ENCODE results near the gene MRPS7. TPM values are rescaled to one million over a fixed set of nuclear protein-coding genes. Genes with fewer than 3 reads are reported as not detected.
"Not testable (repeated sequence)": the region's sequence is repeated elsewhere in the genome, so short reads cannot be mapped to it uniquely, and the experiment has no call there.

MRPS7 gene
- total and polyA plus RNA-seq, 9 of the 15 experiments (the other 6 are each of a cell fraction or from before 2014, with no cell fraction given) = 107 to 244 (median 132) TPM

DNA sequence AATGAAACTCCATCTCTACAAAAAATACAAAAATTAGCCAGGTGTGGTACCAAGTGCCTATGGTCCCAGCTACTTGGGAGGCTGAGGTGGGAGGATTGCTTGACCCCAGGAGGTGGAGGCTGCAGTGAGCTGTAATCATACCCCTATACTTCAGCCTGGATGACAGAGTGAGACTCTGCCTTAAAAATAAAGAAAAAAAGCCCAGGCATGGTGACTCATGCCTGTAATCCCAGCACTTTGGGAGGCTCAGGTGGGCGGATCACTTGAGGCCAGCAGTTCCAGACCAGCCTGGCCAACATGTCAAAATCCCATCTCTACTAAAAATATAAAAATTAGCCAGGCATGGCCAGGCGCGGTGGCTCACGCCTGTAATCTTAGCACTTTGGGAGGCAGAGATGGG, 18.5 kb downstream of the MRPS7 start:
- CTCF ChIA-PET (ENCODE audit: low intra/inter-chr PET ratio); H3K27ac ChIP-seq (ENCODE audit: extremely low read depth, low read depth, low read length); in situ Hi-C loops (cut with MboI); H3K4me3 ChIP-seq; DNase-seq (ENCODE audit: extremely low read depth in 1 of 4, low spot score in 3 of 4); H3K9me3 ChIP-seq (replicated peaks; ENCODE audit: control insufficient read depth, insufficient read depth, low read depth, low read length); H3K9me1 ChIP-seq (ENCODE audit: control insufficient read depth, insufficient read depth, low read length); H3K27me3 ChIP-seq (ENCODE audit: control insufficient read depth in 2 of 2, insufficient read depth in 2 of 2, low read length in 2 of 2); H3K79me2 ChIP-seq (ENCODE audit: control insufficient read depth, insufficient read depth, low read length); H3K4me1 ChIP-seq (replicated peaks in 1 of 2; ENCODE audit: control insufficient read depth in 2 of 2, insufficient read depth in 2 of 2, low read length in 2 of 2); H4K20me1 ChIP-seq (replicated peaks; ENCODE audit: control insufficient read depth, insufficient read depth, low read length); ATAC-seq; H3K4me2 ChIP-seq (ENCODE audit: insufficient read depth, low read length); H2AFZ ChIP-seq (ENCODE audit: low read depth, low read length); FAIRE-seq; BruUV-seq (replicated peaks); H3K9ac ChIP-seq (ENCODE audit: insufficient read depth in 1 of 2, low read depth in 2 of 2, low read length in 2 of 2): not testable (repeated sequence)
- POLR2A ChIA-PET = interaction anchor here (1.2 to 1.8 kb wide), 2 partner anchors 9 kb away, joined by 8 to 9 read pairs; partner anchors contain the start of genes MIF4GD and SLC25A19
- intact Hi-C loops (cut with micrococcal nuclease) = loop anchor here (10.0 kb wide), 1 partner anchor 245 kb away; the partner anchor contains the start of gene LLGL2
- TF ChIP-seq, protein P1, sequence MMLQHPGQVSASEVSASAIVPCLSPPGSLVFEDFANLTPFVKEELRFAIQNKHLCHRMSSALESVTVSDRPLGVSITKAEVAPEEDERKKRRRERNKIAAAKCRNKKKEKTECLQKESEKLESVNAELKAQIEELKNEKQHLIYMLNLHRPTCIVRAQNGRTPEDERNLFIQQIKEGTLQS (IDR thresholded peaks at IDR 0.05) = peak; percentile 42
- TF ChIP-seq, protein P1 (CRISPR knock-in tag; conservative IDR thresholded peaks at IDR 0.05) = not testable (repeated sequence)
- peak; percentile 57 for TF ChIP-seq EGR1 (conservative IDR thresholded peaks at IDR 0.05)
- 88% methylated on average over 4 of the region's 4 CpGs for WGBS (ENCODE audit: insufficient coverage, low coverage, missing lambda C conversion rate)
- H3K36me3 ChIP-seq (ENCODE audit: control insufficient read depth, insufficient read depth, low read length) = peaks cover 67% of the 10 kb centered on the region

DNA sequence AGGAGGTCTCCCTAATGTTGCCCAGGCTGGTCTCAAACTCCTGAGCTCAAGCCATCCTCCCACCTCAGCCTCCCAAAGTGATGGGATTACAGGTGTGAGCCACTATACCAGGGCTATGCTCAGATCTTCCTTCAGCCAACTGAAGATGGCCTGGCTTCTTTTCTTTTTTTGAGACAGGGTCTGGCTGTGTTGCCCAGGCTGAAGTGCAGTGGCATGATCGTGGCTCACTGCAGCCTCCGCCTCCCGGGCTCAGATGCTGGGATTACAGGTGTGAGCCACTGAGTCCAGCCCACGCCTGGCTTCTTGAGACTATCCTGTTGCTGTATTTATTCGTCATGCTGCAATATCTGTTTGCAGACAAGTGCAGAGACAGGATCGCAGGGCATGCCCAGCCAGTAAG, 23.4 kb downstream of the MRPS7 start:
- Histone ChIP-seq H3K4me1 (replicated peaks in 1 of 2; ENCODE audit: control insufficient read depth in 2 of 2, insufficient read depth in 2 of 2, low read length in 2 of 2) (peaks cover 2 to 16% of the 10 kb centered on the region in 2 experiments; a peak in 2 of 5 replicates), H3K27me3 (ENCODE audit: control insufficient read depth in 2 of 2, insufficient read depth in 2 of 2, low read length in 2 of 2) (no peaks in the 10 kb centered on the region), H3K36me3 (ENCODE audit: control insufficient read depth, insufficient read depth, low read length) (peaks cover 59% of the 10 kb centered on the region), H3K27ac (ENCODE audit: extremely low read depth, low read depth, low read length) (no peak overlapping the region), H4K20me1 (replicated peaks; ENCODE audit: control insufficient read depth, insufficient read depth, low read length) (no peaks in the 10 kb centered on the region), H3K4me3 (no peak overlapping the region), H3K9me1 (ENCODE audit: control insufficient read depth, insufficient read depth, low read length) (no peaks in the 10 kb centered on the region), H2AFZ (ENCODE audit: low read depth, low read length) (no peak overlapping the region), H3K9ac (ENCODE audit: insufficient read depth in 1 of 2, low read depth in 2 of 2, low read length in 2 of 2) (no peak overlapping the region), H3K9me3 (replicated peaks; ENCODE audit: control insufficient read depth, insufficient read depth, low read depth, low read length) (no peaks in the 10 kb centered on the region), H3K4me2 (ENCODE audit: insufficient read depth, low read length) (no peak overlapping the region), H3K79me2 (ENCODE audit: control insufficient read depth, insufficient read depth, low read length) (peaks cover 34% of the 10 kb centered on the region)
- FAIRE-seq (no peak), ATAC-seq (no peak), DNase-seq (ENCODE audit: extremely low read depth in 1 of 4, low spot score in 3 of 4) (no peak)
- ChIA-PET POLR2A (interaction anchor here (5.8 kb wide), 1 partner anchor 13 kb away, joined by 43 read pairs; the partner anchor contains the start of gene MIF4GD), CTCF (ENCODE audit: low intra/inter-chr PET ratio) (no interaction called here)
- 93% methylated on average over 6 of the region's 6 CpGs for WGBS (ENCODE audit: insufficient coverage, low coverage, missing lambda C conversion rate)
- in situ Hi-C loops (cut with MboI) (no loop called here), intact Hi-C loops (cut with micrococcal nuclease) (loop anchor here (10.0 kb wide), 1 partner anchor 240 kb away; the partner anchor contains the start of gene LLGL2)
- TF ChIP-seq SNRNP70 (optimal IDR thresholded peaks at IDR 0.05; ENCODE audit: low read depth, low read length) (no peak), HOXB6 (CRISPR knock-in tag; IDR thresholded peaks at IDR 0.05; ENCODE audit: borderline replicate concordance) (no peak), ELF1 (tag; IDR thresholded peaks at IDR 0.05) (no peak)
- TF ChIP-seq, protein P2, sequence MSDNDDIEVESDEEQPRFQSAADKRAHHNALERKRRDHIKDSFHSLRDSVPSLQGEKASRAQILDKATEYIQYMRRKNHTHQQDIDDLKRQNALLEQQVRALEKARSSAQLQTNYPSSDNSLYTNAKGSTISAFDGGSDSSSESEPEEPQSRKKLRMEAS (CRISPR knock-in tag; IDR thresholded peaks at IDR 0.05) = no peak
- BruUV-seq (replicated peaks) = no TSS peak

All from K562 (cell line).